Globus pallidus (tissue), 1 donor: Measurements from ENCODE around the gene CSMD2.
A peak's percentile ranks its signal among the peaks of the same experiment; 100 is the strongest.
"Not testable (repeated sequence)": the region's sequence is repeated elsewhere in the genome, so short reads cannot be mapped to it uniquely, and the experiment has no call there.

Experiments used
- DNase-seq: peaks from one replicate; pipeline ENCODE4 v3.0.0-alpha.2; 2015; ENCODE audit warnings: low spot score

CSMD2 gene

GRCh38 chr1:34053660-34054059 is 111.4 kb downstream of the CSMD2 start:
- DNase-seq = peak; percentile 66

- DNase-seq = peak; percentile 65
These were observed 112.5 kb downstream of the CSMD2 start for GRCh38 chr1:34052565-34052964.

- DNase-seq = peak; percentile 92
These were observed 114.1 kb downstream of the CSMD2 start for GRCh38 chr1:34050709-34051485.

DNA sequence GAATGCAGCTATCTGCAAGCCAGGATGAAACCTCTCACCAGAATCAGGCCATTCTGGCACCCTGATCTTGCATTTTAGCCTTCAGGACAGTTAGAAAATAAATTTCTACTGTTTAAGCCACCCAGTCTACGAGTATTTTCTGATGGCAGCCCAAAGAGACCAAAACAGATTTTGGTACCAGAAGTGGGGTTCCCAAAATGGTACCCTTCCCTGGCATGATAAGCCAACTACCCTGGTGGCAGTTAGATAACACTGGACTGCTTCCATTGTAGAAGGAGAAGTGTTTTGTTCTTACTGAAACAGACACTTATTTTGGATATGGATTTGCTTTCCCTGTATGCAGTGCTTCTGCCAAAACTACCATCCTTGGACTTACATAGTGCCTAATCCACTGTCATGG is 115.0 kb downstream of the CSMD2 start:
- no peak for DNase-seq

DNA sequence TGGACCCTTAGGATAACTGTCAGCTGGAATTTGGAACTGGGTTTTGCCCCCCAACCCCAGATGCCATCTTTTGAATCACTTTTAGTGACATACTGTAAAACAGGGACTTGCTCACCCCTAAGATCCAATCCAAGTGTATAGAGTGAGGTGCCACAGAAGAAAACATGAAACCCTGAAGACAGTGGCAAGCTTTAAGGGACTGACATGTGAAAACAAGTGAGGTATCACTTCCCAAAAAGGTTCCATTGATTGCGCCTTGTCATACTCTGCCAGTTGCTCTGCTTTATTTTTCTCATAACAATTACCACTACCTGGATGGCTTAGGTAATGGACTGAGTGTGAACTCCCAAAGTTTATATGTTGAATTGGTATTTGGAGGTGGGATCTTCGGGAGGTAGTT is 115.6 kb downstream of the CSMD2 start:
- no peak for DNase-seq

DNA sequence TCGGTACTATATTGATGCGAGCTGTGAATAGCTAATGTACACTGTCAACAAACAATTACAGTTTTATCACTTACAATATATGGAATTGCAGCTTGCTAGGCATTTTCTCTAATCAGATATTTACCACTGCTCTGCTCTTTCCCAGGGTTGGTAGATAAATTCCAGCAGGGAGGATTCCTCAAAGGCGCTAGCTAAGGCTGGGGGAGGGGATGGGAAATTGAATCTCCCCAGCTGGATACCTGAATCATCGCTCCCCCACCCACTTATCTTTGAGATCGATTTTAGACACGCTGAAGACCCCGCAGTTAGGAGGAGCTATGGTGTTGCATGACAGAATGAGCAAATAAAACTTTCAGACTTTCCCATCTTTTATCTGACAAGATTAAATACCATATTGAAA is 127.2 kb downstream of the CSMD2 start:
- DNase-seq = no peak

DNA sequence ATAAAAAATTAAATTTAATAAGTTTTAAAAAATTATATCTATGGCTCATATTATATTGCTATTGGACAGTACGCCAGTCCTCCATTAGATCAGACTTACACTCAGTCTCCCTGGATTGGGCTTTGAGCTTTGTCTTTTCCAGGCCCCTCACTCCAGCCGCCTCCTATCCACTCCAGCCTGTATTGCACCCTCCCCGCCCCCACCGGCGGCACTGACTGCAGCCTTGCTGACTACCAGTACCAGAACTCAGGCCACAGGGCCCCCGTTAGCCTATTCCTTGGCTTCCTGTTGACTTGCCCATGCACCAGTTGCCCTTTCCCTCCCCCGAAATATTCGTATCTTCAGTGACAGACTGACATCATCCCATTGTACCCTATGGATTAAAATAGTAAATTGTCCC is 127.9 kb downstream of the CSMD2 start:
- no peak for DNase-seq

DNA sequence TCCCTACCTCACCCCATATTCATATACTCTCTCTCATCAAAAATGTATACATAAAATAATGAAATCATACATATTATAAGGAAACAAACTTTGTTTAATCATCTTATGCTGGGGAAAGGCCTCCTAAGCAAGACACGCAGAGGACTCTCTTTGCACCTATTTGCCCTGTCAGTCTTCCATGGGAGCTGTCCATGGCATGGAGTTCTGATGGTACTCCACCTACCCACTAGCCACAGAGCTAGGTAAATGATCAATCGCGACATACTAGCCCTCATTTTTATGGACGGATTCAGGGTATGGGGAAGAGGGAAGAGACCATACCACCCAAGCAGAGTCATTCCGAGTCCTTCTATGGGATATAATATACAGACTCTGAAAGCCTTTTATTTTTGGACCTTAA is 131.0 kb downstream of the CSMD2 start:
- no peak for DNase-seq

DNA sequence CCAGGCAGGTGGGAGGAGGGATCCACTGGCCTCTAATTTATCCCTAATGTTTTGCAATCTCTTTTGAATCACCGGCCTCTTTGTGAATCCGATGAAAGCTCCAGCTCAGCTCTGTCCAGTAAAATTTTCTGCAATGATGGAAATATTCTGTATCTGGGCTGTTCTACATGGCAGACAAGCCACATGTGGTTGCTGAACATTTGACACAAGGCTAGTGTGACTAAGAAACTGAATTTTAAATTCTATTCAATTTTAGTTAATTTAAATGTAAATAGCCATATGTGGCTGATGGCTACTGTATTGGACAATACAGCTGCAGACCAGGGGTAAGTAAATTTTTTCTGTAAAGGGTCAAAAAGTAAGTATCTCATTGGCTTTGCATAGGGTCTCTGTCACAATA is 135.1 kb downstream of the CSMD2 start:
- no peak for DNase-seq

GRCh38 chr1:34029515-34029914 is 135.5 kb downstream of the CSMD2 start:
- no peak for DNase-seq

DNA sequence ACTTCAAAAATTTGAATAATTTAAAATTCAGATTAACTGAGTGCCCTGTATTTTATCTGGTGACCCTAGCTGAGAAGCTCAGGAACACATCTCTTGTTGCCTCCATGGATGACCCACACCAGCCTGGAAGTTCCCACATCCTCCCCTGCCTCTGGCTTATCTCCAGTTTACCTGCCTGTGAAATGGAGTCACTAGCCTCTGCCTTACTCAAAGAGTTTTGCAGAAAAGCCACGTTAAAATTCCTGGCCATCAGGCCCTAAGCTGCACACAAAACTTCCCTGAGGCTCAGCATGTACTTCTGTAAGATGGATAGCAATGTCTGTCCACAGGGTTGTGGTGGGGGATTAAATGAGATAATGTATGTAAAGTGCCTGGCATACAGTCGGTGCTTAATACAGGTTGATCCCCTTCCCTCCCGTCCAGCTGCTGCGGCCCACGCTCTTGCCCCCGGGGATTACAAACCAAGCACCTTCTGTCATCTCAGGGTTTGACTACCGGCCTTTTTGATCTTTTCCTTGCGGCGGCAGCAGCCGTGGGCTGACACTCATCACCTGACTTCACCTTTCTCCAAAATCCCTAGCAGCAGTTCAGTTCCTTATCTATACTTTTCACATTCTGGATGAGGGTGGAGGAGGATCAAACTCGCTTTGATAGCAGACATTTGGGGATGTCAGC is 136.5 kb downstream of the CSMD2 start:
- no peak for DNase-seq

GRCh38 chr1:34025675-34026074 is 139.4 kb downstream of the CSMD2 start:
- DNase-seq = no peak

DNA sequence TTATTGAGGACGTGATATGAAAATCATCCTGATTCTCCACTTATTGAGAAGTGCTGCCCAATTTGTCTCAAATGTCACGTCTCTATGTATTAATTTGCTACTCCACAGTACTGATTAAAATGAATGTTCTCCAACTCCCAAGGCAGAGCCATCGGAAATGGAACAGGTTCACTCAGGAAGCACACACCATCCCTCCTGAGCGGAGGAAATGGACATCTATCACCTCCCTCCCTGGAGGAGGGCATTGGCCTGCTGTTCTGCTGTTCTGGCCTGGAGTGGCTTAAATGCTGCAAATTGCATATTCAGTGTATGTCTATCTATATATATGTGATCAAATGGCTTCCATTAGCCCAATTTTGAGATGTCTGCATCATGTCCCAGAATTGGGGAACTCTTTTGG is 140.5 kb downstream of the CSMD2 start:
- no peak for DNase-seq

DNA sequence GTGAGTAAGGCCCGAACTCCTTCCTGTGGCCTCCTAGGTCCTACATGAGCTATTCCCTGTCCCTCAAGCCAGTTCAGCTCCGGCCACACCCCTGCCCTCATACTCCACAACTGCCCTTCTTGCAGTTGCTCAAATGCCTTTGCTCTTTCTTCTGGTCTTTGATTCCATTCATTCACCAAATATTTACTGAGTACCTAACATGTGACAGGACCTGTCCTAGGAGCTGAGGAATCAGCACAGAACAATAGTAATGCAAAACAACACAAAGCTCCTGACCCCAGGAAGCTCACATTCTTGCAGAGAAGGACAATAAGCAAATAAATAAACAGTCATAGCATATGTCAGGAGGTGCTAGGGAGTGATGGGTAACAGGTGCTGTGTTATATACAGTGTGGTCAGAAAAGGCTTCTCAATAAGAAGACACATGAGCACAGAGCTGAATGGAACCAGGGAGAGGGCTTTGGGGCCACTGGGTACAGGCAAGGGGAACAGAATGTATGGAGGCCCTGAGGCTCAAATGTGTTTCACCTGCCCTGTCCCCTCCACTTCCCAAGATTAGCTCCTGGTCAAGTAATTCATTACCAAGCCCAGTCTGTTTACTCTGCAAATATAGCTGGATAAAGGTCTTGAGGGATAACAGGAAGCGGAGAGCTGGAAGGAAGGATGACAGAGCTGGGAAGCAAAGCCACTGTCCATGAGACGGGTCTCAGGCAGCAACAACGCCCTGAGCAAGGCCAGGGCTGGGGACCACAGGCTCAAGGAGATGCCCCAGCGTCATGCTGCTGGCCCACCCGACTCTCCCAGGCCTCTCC is 145.1 kb downstream of the CSMD2 start:
- DNase-seq = no peak

- DNase-seq = no peak
These were observed 146.7 kb downstream of the CSMD2 start for GRCh38 chr1:34018285-34018684.

GRCh38 chr1:34016281-34016680 is 148.7 kb downstream of the CSMD2 start:
- not testable (repeated sequence) for DNase-seq

- no peak for DNase-seq
These were observed 150.9 kb downstream of the CSMD2 start for GRCh38 chr1:34013958-34014737.

GRCh38 chr1:34013136-34013535 is 151.9 kb downstream of the CSMD2 start:
- DNase-seq = no peak

- no peak for DNase-seq
These were observed 155.6 kb downstream of the CSMD2 start for GRCh38 chr1:34009340-34009985.

GRCh38 chr1:34007760-34008159 is 157.3 kb downstream of the CSMD2 start:
- no peak for DNase-seq

DNA sequence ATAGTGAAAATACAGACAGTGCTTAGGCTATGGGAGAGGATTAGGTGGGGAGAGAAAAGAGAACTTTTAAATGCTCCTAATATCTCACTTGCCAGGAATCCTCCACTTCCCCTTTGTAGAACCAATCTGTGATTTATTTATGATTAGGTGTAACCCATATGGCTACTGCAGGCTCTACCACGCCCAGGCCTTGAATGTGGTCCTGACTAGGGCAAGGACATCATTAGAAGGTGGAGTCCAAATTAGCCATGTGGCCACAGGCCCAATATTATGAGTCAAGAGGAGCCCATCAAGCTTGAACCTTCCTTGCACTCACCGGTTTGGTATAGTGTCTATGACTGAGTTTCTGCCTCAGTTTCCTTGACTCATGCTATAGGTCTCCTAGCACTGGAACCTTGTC is 159.7 kb downstream of the CSMD2 start:
- DNase-seq = no peak

GRCh38 chr1:34002810-34003209 is 162.2 kb downstream of the CSMD2 start:
- no peak for DNase-seq
